HG02678 (cell line): ENCODE data around the gene CLSTN1.

Experiments
- ATAC-seq: cut with Tn5 transposase; IDR thresholded peaks from one replicate; pipeline ENCODE4 v1.9.1; 2021; ENCODE audit warnings: mild to moderate bottlenecking, moderate library complexity; ENCODE audit not compliant: unreplicated experiment

CLSTN1 gene

GRCh38 chr1:9852004-9852403, 28.2 kb upstream of the CLSTN1 start:
- no peak for ATAC-seq

- no peak for ATAC-seq
These were observed 26.8 kb upstream of the CLSTN1 start for GRCh38 chr1:9850442-9851162.

GRCh38 chr1:9849691-9850441, 26.1 kb upstream of the CLSTN1 start:
- ATAC-seq, result peak; percentile 47

GRCh38 chr1:9848022-9848421, 24.3 kb upstream of the CLSTN1 start:
- ATAC-seq, result no peak

GRCh38 chr1:9847269-9847668, 23.5 kb upstream of the CLSTN1 start:
- no peak for ATAC-seq

- no peak for ATAC-seq
These were observed 22.9 kb upstream of the CLSTN1 start for GRCh38 chr1:9846611-9847171.

GRCh38 chr1:9845914-9846313, 22.1 kb upstream of the CLSTN1 start:
- no peak for ATAC-seq

GRCh38 chr1:9844756-9845155, 21.0 kb upstream of the CLSTN1 start:
- no peak for ATAC-seq

GRCh38 chr1:9844106-9844505, 20.3 kb upstream of the CLSTN1 start:
- no peak for ATAC-seq

- ATAC-seq, result no peak
These were observed 19.8 kb upstream of the CLSTN1 start for GRCh38 chr1:9843576-9843945.

- no peak for ATAC-seq
These were observed 19.2 kb upstream of the CLSTN1 start for GRCh38 chr1:9842781-9843575.

GRCh38 chr1:9842073-9842711, 18.4 kb upstream of the CLSTN1 start:
- no peak for ATAC-seq

GRCh38 chr1:9841460-9841859, 17.7 kb upstream of the CLSTN1 start:
- ATAC-seq, result no peak

- ATAC-seq, result no peak
These were observed 16.4 kb upstream of the CLSTN1 start for GRCh38 chr1:9840176-9840575.

GRCh38 chr1:9838946-9839345, 15.2 kb upstream of the CLSTN1 start:
- no peak for ATAC-seq

GRCh38 chr1:9836632-9836960, 12.8 kb upstream of the CLSTN1 start:
- ATAC-seq, result no peak

- ATAC-seq, result no peak
These were observed 12.2 kb upstream of the CLSTN1 start for GRCh38 chr1:9835758-9836631.

GRCh38 chr1:9835404-9835757, 11.6 kb upstream of the CLSTN1 start:
- ATAC-seq, result no peak

GRCh38 chr1:9833632-9834031, 9.9 kb upstream of the CLSTN1 start:
- no peak for ATAC-seq

- no peak for ATAC-seq
These were observed 3.9 kb upstream of the CLSTN1 start for GRCh38 chr1:9827558-9828185.
